Mesenchymal stem cell (in vitro differentiated cells and primary cell): ENCODE results near the gene PMEPA1.

Experiments
- DNase-seq: peaks from one replicate; pipeline ENCODE4 v3.0.0-alpha.2; 2013
- H2AFZ ChIP-seq: one replicate; pipeline ENCODE4 v1.6.1; 2013; ENCODE audit warnings: low read depth, mild to moderate bottlenecking, control low read depth, inconsistent platforms, low read length, moderate library complexity
- H2AK5ac ChIP-seq: 2 replicates; pipeline ENCODE4 v1.6.1; 2013; ENCODE audit warnings: low read length, moderate library complexity, mild to moderate bottlenecking, inconsistent platforms; ENCODE audit not compliant: severe bottlenecking
- H2BK120ac ChIP-seq: one replicate; pipeline ENCODE4 v1.6.1; 2013; ENCODE audit warnings: low read depth, mild to moderate bottlenecking, inconsistent platforms, low read length, moderate library complexity
- H2BK12ac ChIP-seq, 2 experiments: one replicate each; pipeline ENCODE4 v1.6.1; 2013; ENCODE audit warnings: inconsistent platforms in 2 of 2, low read length in 2 of 2, mild to moderate bottlenecking in 2 of 2, moderate library complexity in 2 of 2, control low read depth in 1 of 2
- H2BK15ac ChIP-seq: one replicate; pipeline ENCODE4 v1.6.1; 2013; ENCODE audit warnings: mild to moderate bottlenecking, low read depth, inconsistent platforms; ENCODE audit not compliant: poor library complexity, severe bottlenecking
- H2BK5ac ChIP-seq: 2 replicates; pipeline ENCODE4 v1.6.1; 2013; ENCODE audit warnings: low read depth, mild to moderate bottlenecking, low read length, control low read depth, inconsistent platforms; ENCODE audit not compliant: poor library complexity, severe bottlenecking
- H3K14ac ChIP-seq, 2 experiments: one replicate each; pipeline ENCODE4 v1.6.1; 2013; ENCODE audit warnings: inconsistent platforms in 2 of 2, low read length in 2 of 2, control low read depth in 1 of 2, mild to moderate bottlenecking in 1 of 2, moderate library complexity in 1 of 2
- H3K18ac ChIP-seq, 2 experiments: one replicate each; pipeline ENCODE4 v1.6.1; 2013; ENCODE audit warnings: inconsistent platforms in 2 of 2, low read length in 2 of 2, control low read depth in 1 of 2, low read depth in 1 of 2, mild to moderate bottlenecking in 1 of 2
- H3K23ac ChIP-seq, 2 experiments: one replicate each; pipeline ENCODE4 v1.6.1; 2013; ENCODE audit warnings: inconsistent platforms in 2 of 2, low read length in 2 of 2, mild to moderate bottlenecking in 2 of 2, moderate library complexity in 2 of 2, control low read depth in 1 of 2
- H3K27ac ChIP-seq: 2 replicates; pipeline ENCODE4 v1.5.1; 2013; ENCODE audit warnings: mild to moderate bottlenecking, moderate library complexity, low read length, control low read depth, inconsistent platforms; ENCODE audit not compliant: poor library complexity, severe bottlenecking
- H3K27me3 ChIP-seq, 2 experiments: 2 replicates each; pipeline versions ENCODE4 v1.6.1 to v1.7.0; 2013; ENCODE audit warnings: low read length in 2 of 2, mild to moderate bottlenecking in 2 of 2, moderate library complexity in 2 of 2, control low read depth in 1 of 2, inconsistent platforms in 1 of 2; ENCODE audit not compliant: control insufficient read depth in 1 of 2, insufficient read depth in 1 of 2
- H3K36me3 ChIP-seq, 2 experiments: 2 replicates each; pipeline versions ENCODE4 v1.6.1 to v1.7.0; 2013; ENCODE audit warnings: low read length in 2 of 2, control low read depth in 1 of 2, inconsistent platforms in 1 of 2, low read depth in 1 of 2, mild to moderate bottlenecking in 1 of 2; ENCODE audit not compliant: insufficient read depth in 2 of 2, control insufficient read depth in 1 of 2
- H3K4ac ChIP-seq, 2 experiments: one replicate each; pipeline ENCODE4 v1.6.1; 2013; ENCODE audit warnings: inconsistent platforms in 2 of 2, low read length in 2 of 2, mild to moderate bottlenecking in 2 of 2, moderate library complexity in 2 of 2, control low read depth in 1 of 2, low read depth in 1 of 2
- H3K4me1 ChIP-seq: 2 replicates; pipeline ENCODE4 v1.6.1; 2013; ENCODE audit warnings: low read depth, low read length, control low read depth; ENCODE audit not compliant: control insufficient read depth, insufficient read depth
- H3K4me2 ChIP-seq: 2 replicates; pipeline ENCODE4 v1.6.1; 2013; ENCODE audit warnings: low read length, mild to moderate bottlenecking, inconsistent platforms; ENCODE audit not compliant: poor library complexity, severe bottlenecking
- H3K4me3 ChIP-seq, 2 experiments: 2 replicates each; pipeline versions ENCODE4 v1.5.1 to v1.7.0; 2013; ENCODE audit warnings: low read length in 2 of 2, mild to moderate bottlenecking in 2 of 2, control low read depth in 1 of 2, low read depth in 1 of 2; ENCODE audit not compliant: insufficient read depth in 1 of 2
- H3K79me1 ChIP-seq: replicated peaks from 2 replicates; pipeline ENCODE4 v1.6.1; 2013; ENCODE audit warnings: mild to moderate bottlenecking, control low read depth, low read length, inconsistent platforms; ENCODE audit not compliant: poor library complexity, severe bottlenecking
- H3K9ac ChIP-seq: 2 replicates; pipeline ENCODE4 v1.7.0; 2013; ENCODE audit warnings: mild to moderate bottlenecking, low read length, moderate library complexity
- H3K9me3 ChIP-seq: 2 replicates; pipeline ENCODE4 v1.7.0; 2013; ENCODE audit warnings: mild to moderate bottlenecking, low read length; ENCODE audit not compliant: control insufficient read depth
- H4K8ac ChIP-seq: one replicate; pipeline ENCODE4 v1.6.1; 2013; ENCODE audit warnings: inconsistent platforms, mild to moderate bottlenecking, low read length, moderate library complexity
- H4K91ac ChIP-seq: one replicate; pipeline ENCODE4 v1.6.1; 2013; ENCODE audit warnings: mild to moderate bottlenecking, low read length, inconsistent platforms
- WGBS: methylation state at CpG from one replicate; pipeline ENCODE4 v1.1.7; 2013; ENCODE audit warnings: mixed read lengths; 5-methylcytosine and 5-hydroxymethylcytosine counted together

Gene PMEPA1

DNA sequence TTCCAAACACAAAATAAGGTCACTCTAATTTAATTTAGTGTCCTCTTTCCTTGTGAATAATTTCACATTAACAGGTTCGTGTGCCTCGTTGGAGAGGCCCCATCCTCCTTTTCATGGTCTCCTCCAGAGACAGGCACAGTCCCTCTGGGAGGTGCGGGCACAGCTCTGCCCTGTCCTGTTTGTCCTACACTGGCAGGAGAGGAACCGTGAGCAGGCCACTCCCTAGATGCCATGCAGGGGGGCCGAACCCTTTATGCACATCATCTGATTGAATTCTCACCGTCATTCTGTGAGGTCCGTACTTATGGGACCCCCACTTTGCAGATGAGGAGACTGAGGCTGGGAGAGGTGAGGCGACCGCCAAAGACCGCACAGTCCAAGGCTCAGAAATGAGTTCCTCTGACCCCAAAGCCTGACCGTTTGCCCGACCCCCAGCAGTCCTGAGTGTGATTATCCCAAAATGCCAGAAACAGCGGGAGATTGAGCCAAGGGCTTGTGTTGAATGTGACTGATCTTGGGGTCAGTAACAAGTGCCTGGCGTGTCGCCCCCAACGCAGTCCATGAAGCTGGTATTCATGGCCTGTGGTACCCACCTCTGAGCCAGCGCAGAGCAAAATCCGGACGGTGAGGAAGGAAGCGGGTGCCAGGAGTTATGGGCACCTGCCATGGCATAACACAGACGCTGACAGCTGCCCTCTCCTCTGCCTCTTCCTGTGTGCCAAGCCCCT is 43.5 kb downstream of the PMEPA1 start:
- Histone ChIP-seq H2BK120ac (no peak overlapping the region), H4K91ac (no peak overlapping the region), H3K9ac (no peak overlapping the region), H2AFZ (no peak overlapping the region), H3K4me2 (no peak overlapping the region), H4K8ac (no peak overlapping the region), H3K79me1 (peaks cover 61% of the 10 kb centered on the region), H3K4me1 (peaks cover 4% of the 10 kb centered on the region), H3K36me3 (peaks cover 0 to 24% of the 10 kb centered on the region in 2 experiments), H3K4ac (no peak overlapping the region), H3K4me3 (no peak overlapping the region), H2BK15ac (no peak overlapping the region), H3K27ac (no peak overlapping the region), H3K23ac (no peak overlapping the region), H3K27me3 (no peaks in the 10 kb centered on the region), H3K18ac (no peak overlapping the region), H2BK12ac (no peak overlapping the region), H2BK5ac (no peak overlapping the region), H3K14ac (no peak overlapping the region), H3K9me3 (no peaks in the 10 kb centered on the region), H2AK5ac (no peak overlapping the region)
- WGBS, result 88% methylated on average over 21 of the region's 21 CpGs
- no peak for DNase-seq

DNA sequence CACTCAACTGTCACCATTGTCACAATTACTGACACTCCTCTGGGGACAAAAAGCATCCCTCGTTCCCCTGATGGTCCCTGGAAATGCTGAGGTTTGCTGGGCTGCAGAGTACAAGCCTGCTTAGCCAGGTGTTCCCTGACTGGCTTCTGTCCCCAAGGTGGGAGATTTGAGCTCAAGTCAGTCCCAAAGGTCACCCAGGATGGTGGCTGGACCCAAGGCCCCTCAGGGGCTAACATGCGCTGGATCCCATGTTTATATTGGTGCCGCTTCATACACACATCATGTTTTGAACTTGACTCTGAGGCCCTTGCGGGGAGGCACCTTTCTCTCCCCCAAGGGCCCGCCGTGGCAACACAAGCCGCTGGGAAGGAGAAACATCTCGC is 44.2 kb downstream of the PMEPA1 start:
- H2BK120ac ChIP-seq, result no peak overlapping the region
- no peak overlapping the region for H3K9ac ChIP-seq
- H3K36me3 ChIP-seq, result peaks cover 0 to 24% of the 10 kb centered on the region in 2 experiments
- H3K27me3 ChIP-seq, result no peaks in the 10 kb centered on the region
- H3K79me1 ChIP-seq, result peaks cover 58% of the 10 kb centered on the region
- H3K14ac ChIP-seq, result no peak overlapping the region
- no peak overlapping the region for H4K8ac ChIP-seq
- no peak overlapping the region for H3K4me2 ChIP-seq
- no peak overlapping the region for H2AFZ ChIP-seq
- WGBS, result 94% methylated on average over 8 of the region's 8 CpGs
- no peak overlapping the region for H4K91ac ChIP-seq
- H2AK5ac ChIP-seq, result no peak overlapping the region
- H3K4me3 ChIP-seq, result no peak overlapping the region
- H3K4ac ChIP-seq, result no peak overlapping the region
- no peak overlapping the region for H3K23ac ChIP-seq
- no peak overlapping the region for H2BK5ac ChIP-seq
- H3K27ac ChIP-seq, result no peak overlapping the region
- no peak overlapping the region for H2BK15ac ChIP-seq
- DNase-seq, result no peak
- no peak overlapping the region for H3K18ac ChIP-seq
- H2BK12ac ChIP-seq, result no peak overlapping the region
- no peaks in the 10 kb centered on the region for H3K9me3 ChIP-seq
- peaks cover 7% of the 10 kb centered on the region for H3K4me1 ChIP-seq

DNA sequence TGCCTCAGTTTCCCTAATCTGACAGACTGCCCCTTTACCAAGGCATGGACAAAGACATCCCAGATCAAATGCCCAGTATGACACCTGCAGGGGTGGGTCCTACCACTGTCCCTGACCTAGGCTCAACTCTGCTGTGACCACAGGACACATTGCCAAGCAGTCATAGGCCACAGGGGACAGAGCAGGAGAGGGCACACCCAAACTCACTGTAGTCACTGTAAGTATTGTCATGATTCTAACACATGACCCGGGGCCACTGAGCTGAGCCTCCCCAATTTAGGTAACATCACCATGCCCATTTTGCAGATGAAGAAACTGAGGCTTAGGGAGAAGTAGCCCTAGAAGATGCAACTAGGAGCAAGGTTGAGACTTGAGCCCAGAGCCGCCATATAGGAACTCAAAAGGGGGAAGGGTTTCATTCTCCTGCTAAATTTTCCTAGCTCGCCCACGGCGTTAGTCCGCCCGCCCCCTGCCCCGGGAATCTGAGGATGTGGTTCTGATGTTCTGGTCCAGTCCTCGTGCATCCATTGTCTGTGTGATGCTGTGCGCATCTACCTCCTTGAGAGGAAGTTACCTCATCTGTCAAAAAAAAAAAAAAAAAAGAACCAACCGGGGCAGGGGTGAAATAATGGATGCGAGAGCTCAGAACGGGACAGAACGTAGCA is 44.8 kb downstream of the PMEPA1 start:
- Histone ChIP-seq H4K8ac (no peak overlapping the region), H3K27me3 (no peaks in the 10 kb centered on the region), H2BK120ac (no peak overlapping the region), H3K36me3 (peaks cover 0 to 23% of the 10 kb centered on the region in 2 experiments), H3K9me3 (no peaks in the 10 kb centered on the region), H2BK5ac (no peak overlapping the region), H3K4me1 (peaks cover 4% of the 10 kb centered on the region), H3K4me3 (no peak overlapping the region), H3K18ac (no peak overlapping the region), H3K23ac (no peak overlapping the region), H3K27ac (no peak overlapping the region), H2AFZ (no peak overlapping the region), H3K14ac (no peak overlapping the region), H3K9ac (no peak overlapping the region), H2BK15ac (no peak overlapping the region), H3K4me2 (no peak overlapping the region), H4K91ac (no peak overlapping the region), H2BK12ac (no peak overlapping the region), H2AK5ac (no peak overlapping the region), H3K4ac (no peak overlapping the region), H3K79me1 (peaks cover 56% of the 10 kb centered on the region)
- DNase-seq, result no peak
- 86% methylated on average over 14 of the region's 14 CpGs for WGBS

- no peak overlapping the region for H4K8ac ChIP-seq
- no peak overlapping the region for H2AK5ac ChIP-seq
- DNase-seq, result no peak
- no peak overlapping the region for H3K4me3 ChIP-seq
- H4K91ac ChIP-seq, result no peak overlapping the region
- H3K36me3 ChIP-seq, result peaks cover 0 to 26% of the 10 kb centered on the region in 2 experiments
- no peak overlapping the region for H2BK15ac ChIP-seq
- H3K4me2 ChIP-seq, result no peak overlapping the region
- H3K27me3 ChIP-seq, result no peaks in the 10 kb centered on the region
- no peaks in the 10 kb centered on the region for H3K9me3 ChIP-seq
- WGBS, result 92% methylated on average over 20 of the region's 20 CpGs
- no peak overlapping the region for H3K9ac ChIP-seq
- peaks cover 4% of the 10 kb centered on the region for H3K4me1 ChIP-seq
- H3K23ac ChIP-seq, result no peak overlapping the region
- H2BK120ac ChIP-seq, result no peak overlapping the region
- H2AFZ ChIP-seq, result no peak overlapping the region
- H3K18ac ChIP-seq, result no peak overlapping the region
- H2BK5ac ChIP-seq, result no peak overlapping the region
- no peak overlapping the region for H3K14ac ChIP-seq
- no peak overlapping the region for H2BK12ac ChIP-seq
- no peak overlapping the region for H3K4ac ChIP-seq
- no peak overlapping the region for H3K27ac ChIP-seq
- H3K79me1 ChIP-seq, result peaks cover 56% of the 10 kb centered on the region
Measured at GRCh38 chr20:57664476-57664875, 45.3 kb downstream of the PMEPA1 start.
